Left renal cortex interstitium (tissue), 4 donors: Measurements from ENCODE around the gene AGAP6. TPM values are rescaled to one million over a fixed set of nuclear protein-coding genes. Genes with fewer than 3 reads are reported as not detected.
"Not testable (repeated sequence)": the region's sequence is repeated elsewhere in the genome, so short reads cannot be mapped to it uniquely, and the experiment has no call there.

Experiments used
- DNase-seq, 4 donors: peaks; one replicate each; pipeline ENCODE4 v3.0.0-alpha.2; 2013; ENCODE audit warnings: low read depth in 4 of 4, low spot score in 2 of 4, missing footprints in 1 of 4
- polyA plus RNA-seq, 4 donors: library from polyadenylated mRNA; unstranded; fragments of 120-200 nt; gene quantifications; one replicate each; pipeline ENCODE4 v1.2.1, GENCODE V29; 2013; ENCODE audit not compliant: insufficient read length in 4 of 4

The AGAP6 gene
- polyA plus RNA-seq, 4 donors, result 10.8 to 41.4 (median 22.0) TPM

DNA sequence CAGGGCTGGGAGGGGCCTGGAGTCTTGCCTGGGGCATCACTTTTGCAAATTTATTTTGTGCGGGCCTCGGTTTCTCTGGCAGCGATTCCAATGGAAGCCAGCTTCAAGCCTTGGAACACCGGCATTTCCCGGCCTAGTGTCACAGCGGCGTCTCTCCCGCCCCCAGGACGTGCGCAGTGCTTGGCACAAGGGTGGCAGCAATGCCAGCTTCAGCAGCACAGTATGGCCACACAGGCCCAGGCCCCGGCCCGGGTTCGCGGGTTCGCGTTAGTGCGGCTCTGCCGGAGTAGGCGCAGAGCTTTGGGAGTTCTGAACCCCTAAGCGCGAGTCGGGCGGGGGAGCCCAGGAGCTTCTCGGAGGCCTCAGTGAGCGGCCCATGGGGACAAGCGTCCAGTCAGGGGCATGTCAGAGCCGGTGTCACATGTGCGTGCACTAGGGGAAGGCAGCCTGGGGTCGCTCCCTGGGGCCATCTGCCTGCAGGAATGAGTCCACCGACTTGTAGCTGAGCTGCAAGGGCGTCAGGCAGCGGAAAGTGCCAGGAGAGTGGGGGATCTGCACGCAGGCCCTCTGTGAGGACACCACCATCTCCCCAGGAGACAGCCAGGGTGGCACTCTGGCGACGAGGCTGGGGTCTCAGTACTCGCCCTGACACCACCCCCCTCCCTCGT, 36.6 kb downstream of the AGAP6 start:
- not testable (repeated sequence) for DNase-seq

DNA sequence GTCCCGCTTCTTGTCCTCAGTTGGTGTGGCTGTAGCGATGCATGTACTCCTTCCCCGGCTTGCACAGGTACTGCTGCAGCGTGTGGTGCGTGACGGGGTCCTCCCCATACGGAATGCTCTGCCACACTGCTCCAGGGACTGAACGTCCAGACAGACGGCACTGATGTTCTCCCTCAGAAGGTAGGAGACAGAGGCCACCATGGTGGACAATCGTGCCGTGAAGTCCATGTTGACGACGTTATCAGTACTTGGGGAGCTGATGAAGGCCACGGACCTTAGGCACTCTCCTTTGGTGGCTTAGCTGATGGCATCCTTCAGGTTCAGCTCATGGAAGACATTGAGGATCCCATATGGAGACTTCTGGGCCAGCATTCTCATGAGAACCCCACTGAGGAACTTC, 37.4 kb downstream of the AGAP6 start:
- DNase-seq, result no peak

DNA sequence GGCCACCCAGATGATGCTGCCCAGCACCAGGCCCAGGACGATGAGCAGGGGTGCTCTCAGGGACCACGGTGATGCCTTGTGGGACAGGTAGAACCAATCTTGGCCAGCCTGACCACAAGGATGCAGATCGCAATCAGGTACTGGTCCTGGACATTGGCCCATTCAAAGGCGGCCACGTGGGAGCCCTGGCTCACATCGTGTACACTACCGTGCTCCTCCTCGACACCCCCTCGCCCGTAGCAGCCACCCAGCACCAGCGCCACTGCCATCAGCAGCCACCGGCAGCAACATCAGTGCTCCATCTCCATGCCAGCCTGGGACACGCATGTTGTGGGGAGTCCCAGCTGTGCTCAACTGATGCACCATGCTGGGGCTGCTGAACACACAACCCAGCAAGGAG, 39.0 kb downstream of the AGAP6 start:
- no peak for DNase-seq

DNA sequence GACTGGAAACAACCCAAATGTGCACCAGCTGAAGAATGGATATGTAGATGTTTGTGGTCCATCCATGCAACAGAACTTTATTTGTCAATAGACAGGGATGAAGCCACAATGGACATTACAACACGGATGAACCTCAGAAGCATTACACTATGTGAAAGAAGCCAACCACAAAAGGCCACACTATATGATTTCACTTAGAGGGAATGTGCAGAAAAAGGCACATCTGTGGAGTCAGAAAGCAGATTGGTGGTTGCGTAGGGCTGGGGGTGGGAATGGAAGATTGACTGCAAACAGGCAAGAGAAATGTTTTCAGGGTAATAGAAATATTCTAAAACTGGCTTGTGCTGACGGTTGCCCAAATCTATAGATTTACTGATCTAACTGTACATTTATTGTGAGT, 45.3 kb downstream of the AGAP6 start:
- DNase-seq, result no peak

DNA sequence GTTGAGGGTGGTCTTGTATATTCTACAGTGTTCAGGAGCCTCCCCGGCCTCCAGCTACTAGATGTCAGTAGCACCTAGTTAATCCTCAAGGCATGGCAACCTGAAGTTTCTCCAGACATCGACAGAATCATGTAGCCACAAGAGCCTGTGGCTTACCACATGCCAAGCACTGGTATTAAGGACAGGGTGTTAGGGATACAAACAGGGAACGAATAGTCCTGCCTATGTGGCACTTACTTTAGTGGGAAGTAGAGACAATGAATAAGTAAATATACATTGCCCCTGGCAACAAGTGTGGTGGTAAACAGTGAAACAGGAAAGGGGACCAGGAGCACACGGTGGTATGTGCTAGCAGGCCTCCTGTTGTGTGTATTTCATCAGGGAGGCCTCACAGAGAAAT, 47.1 kb downstream of the AGAP6 start:
- DNase-seq, result not testable (repeated sequence)

DNA sequence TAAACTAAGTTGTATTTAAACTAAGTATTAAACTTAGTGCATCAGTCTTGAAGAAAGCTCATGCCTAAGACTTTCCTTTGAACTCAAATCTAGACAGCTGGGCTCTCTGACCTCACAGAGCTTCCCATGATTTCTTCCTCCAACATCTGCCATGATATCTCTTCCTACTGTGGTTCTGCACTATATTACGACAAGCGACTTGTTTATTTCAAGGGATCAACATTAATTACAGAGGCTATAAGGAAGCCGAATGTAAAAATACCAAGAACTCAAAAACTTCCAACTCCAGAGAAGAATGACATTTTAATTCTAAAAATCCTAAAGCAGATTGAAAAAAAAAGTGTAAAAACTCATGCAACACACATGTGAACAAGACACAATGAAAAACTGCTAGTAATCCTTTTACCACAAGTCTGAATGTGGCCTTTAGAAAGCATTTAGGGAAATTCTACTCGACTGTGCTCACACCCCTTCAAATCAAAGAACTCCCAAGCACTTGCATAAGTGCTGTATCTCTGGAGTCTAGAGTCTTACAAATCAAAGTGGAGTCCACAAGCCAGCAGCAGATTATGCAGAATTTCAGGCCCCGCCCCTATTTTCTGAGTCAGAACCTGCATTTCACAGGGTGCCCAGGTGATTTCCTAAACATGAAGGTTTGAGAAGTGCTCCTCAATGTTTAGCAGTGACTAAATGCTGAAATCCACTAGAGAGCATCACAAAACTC, 56.9 kb downstream of the AGAP6 start:
- DNase-seq, result no peak

DNA sequence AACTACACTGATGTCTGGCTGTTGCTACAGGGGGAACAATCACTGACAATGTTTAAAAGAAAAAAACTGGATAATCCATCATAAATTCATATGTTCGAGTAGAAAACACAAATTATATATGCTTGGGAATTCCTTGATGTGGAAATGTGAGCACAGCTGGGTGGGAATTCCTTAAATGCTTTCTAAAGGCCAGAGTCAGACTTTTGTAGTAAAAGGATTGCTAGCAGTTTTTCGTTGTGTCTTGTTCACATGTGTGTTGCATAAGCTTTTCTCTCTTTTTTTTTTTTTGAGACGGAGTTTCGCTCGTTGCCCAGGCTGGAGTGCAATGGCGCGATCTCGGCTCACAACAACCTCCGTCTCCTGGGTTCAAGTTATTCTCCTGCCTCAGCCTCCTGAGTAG, 58.3 kb downstream of the AGAP6 start:
- DNase-seq, result not testable (repeated sequence)

DNA sequence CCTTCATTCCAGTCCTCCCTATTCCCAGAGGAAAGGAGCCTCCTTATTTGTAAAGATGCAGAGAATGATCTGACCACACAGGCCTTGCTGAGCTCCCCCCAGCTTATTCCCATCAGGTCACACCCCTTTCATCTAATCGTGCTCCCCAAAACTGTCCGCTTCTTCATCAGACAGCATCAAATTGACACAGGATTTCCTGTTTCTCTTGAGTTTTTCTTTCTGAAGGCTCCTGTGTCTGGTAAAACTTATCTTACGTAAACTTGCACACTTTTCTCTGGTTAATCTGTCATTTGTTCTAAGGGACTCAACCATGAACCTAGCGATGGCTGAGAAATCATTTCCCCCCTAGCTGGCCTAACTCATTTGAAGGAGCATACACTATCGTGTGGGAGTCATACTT, 59.4 kb downstream of the AGAP6 start:
- not testable (repeated sequence) for DNase-seq

DNA sequence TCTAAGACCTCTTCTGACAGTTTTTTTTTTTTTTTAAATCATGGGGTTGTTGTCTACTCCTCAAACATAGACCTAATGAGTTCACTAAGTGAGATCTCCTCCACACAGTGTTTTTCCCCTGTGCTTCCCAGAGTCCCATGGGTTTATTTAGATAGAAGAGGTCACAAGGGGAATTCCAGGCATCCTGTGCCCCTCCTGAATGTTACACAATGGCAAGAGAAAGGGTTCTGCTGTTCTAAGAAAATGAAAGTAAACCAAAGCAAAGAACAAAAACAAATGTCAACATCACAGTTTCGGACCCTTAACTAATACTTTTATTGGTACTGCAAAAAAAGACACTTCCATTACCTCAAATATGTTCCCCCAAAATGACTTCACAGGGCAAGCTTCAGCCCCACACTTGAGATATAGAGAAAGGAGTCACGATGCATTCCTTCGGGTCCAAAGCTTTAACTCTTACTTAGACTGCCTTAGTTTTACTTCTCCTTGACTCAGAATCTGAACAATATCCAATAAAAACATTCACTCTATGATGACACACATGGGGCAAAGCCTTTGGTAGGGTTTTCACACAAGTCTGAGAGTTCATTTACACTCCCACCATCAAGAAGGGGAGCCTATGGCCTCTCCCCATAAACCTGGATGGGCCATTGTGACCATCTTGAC, 63.9 kb downstream of the AGAP6 start:
- DNase-seq, result not testable (repeated sequence)

DNA sequence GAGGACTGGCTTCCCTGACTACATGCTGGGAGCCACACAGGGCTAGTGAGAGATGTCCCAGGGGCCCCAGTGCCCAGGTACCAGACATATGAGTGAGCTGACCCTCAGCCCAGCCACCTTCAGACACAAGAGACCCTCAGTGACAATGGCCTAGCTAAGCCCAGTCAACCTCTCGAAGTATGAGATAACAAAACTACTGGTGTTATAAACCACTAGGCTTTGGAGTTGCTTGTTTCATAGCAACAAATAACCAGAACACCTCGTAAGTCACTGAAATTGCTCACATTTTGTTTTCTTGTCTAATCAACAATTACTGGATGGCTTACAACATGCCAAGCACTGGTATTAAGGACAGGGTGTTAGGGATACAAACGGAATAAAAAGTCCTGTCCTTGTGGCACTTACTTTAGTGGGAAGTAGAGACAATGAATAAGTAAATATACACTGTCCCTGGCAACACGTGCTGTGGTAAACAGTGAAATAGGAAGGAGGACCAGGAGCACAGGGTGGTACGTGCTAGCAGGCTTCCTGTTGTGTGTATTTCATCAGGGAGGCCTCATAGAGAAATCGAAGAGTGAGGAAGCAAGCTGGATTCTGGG, 64.7 kb downstream of the AGAP6 start:
- not testable (repeated sequence) for DNase-seq

DNA sequence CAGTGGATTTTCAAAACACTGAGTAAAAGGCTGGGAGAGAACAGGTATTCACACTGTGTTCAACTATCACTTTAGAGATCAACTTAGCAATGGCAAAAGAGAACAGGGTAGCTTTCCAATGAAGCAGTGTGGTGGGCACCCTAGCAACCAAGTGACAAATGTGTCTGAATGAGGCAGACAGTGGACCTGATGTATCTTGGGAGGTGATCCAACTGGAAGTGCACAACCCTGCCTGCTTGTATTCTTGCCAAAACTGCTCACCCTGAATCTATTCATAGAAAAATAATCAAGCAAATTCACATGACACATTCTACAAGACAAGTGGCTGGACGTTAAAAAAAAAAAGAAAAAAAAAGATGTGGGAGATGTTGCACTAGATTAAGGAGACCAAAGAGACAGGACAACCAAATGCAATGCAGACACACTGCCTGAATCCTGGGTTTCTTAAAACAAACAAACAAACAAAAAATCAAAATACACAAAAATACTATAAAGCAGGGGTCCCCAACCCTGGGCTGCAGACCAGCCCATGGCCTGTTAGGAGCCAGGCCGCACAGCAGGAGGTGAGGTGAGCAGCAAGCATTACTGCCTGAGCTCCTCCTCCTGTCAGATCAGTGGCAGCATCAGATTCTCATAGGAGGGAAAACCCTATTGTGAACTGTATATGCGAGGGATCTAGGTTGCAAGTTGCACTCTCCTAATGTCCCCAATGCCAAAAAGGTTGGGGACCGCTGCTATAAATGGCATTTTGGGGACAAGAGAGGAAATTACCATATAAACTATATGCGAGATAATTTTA, 67.5 kb downstream of the AGAP6 start:
- not testable (repeated sequence) for DNase-seq

DNA sequence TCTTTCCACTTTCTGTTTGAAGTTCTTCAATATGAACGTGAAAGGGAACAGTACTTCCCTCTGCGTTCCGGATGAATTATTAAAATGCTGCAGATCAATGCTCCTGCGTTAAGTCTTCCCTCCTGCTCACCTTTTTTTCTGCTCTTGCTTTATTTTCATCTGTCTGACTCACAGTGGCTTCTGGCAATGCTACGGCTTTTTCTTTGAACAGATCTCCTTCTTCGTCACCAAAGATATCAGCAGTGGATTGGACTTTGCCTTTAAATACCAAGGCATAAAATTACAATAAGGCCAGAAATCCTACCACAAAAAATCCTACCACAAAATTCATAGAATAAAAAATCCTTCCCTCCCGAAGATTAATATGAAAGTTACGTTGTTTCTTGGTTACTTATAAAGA, 68.4 kb downstream of the AGAP6 start:
- DNase-seq, result not testable (repeated sequence)

DNA sequence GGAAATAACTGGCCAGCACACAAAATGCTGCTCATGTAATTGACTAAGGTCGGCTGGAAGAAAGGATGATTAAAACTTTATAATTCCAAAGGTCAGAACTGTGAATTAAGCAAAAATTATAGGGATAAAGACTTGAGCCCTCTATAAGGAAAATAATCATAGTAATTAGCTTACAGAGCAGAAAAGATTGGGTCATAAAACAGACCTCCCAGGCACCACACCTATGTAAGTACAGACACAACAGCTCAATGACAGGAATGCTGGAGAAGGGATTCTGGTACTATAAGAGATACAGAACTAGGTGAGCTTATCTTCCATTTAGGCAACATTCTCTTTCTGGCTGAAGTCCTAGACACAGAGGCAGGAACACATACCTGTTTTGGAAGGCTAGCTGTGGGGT, 70.5 kb downstream of the AGAP6 start:
- not testable (repeated sequence) for DNase-seq

DNA sequence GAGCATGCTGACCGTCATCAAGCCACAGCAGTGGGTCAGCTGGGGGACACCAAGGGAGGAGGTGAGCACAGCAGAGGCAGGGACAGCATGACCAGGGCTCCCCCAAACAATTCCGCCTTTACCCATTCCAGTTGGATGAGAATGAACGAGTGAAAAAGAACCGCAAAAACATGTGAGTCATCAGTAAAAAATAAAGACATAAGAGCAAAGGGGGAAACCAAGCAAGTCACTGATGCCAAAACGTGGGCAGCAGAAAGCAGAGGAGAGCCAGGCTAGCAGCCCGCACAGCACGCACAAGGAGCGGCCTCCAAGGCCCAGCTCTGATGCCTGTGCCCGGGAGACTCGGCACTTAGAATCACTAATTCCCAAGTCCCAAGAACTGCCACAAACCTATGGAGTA, 71.7 kb downstream of the AGAP6 start:
- DNase-seq, result not testable (repeated sequence)

Other genes with a start within 250 kb of the AGAP6 start
- 10 to 100 TPM; 42.3 to 47.6 (median 44.1) TPM for gene OGDHL, start 226.1 kb upstream of the AGAP6 start, polyA plus RNA-seq
- gene PARG, start 46.4 kb upstream of the AGAP6 start, polyA plus RNA-seq, result 10 to 100 TPM; 31.4 to 42.2 (median 37.1) TPM
- gene TIMM23B, start 46.4 kb upstream of the AGAP6 start, polyA plus RNA-seq, result 10 to 100 TPM; 10.4 to 22.1 (median 14.7) TPM
- 10 to 100 TPM; 48.7 to 82.5 (median 75.6) TPM for gene WASHC2A, start 79.5 kb downstream of the AGAP6 start, polyA plus RNA-seq